Smooth muscle cell (in vitro differentiated cells): ENCODE results near the gene SETBP1. TPM values are rescaled to one million over a fixed set of nuclear protein-coding genes. Genes with fewer than 3 reads are reported as not detected.

Experiments used
- DNase-seq: peaks from one replicate; lab custom pipeline; 2025; ENCODE audit not compliant: unreplicated experiment; lab: John Stamatoyannopoulos, UW
- H2AFZ ChIP-seq: fragments of 200-600 bp; sonication (generic); 2 replicates; pipeline ENCODE4 v1.6.0; 2016; ENCODE audit warnings: antibody characterized with exemption, low read depth, mild to moderate bottlenecking
- H3F3A ChIP-seq: fragments of 200-600 bp; sonication (generic); 2 replicates; pipeline ENCODE4 v1.6.0; 2017; ENCODE audit warnings: antibody characterized with exemption, low read depth
- H3K27ac ChIP-seq: fragments of 200-600 bp; sonication (generic); 2 replicates; pipeline ENCODE4 v1.5.1; 2016; ENCODE audit warnings: low read depth, mild to moderate bottlenecking
- H3K27me3 ChIP-seq: fragments of 200-600 bp; sonication (generic); 2 replicates; pipeline ENCODE4 v1.6.1; 2016; ENCODE audit warnings: low read depth, mild to moderate bottlenecking
- H3K36me3 ChIP-seq: fragments of 200-600 bp; sonication (generic); 2 replicates; pipeline ENCODE4 v1.5.1; 2016; ENCODE audit warnings: low read depth
- H3K4me1 ChIP-seq: fragments of 200-600 bp; sonication (generic); 2 replicates; pipeline ENCODE4 v1.5.1; 2016; ENCODE audit warnings: low read depth
- H3K4me2 ChIP-seq: fragments of 200-600 bp; sonication (generic); 2 replicates; pipeline ENCODE4 v1.6.0; 2016; ENCODE audit warnings: mild to moderate bottlenecking
- H3K4me3 ChIP-seq: fragments of 200-600 bp; sonication (generic); 2 replicates; pipeline ENCODE4 v1.5.1; 2016; ENCODE audit warnings: mild to moderate bottlenecking
- H3K79me2 ChIP-seq: fragments of 200-600 bp; sonication (generic); 2 replicates; pipeline ENCODE4 v1.6.0; 2016; ENCODE audit warnings: low read depth, mild to moderate bottlenecking
- H3K9ac ChIP-seq: fragments of 200-600 bp; sonication (generic); 2 replicates; pipeline ENCODE4 v1.6.0; 2016; ENCODE audit warnings: low read depth
- H3K9me3 ChIP-seq: fragments of 200-600 bp; sonication (generic); replicated peaks from 2 replicates; pipeline ENCODE4 v1.5.1; 2016; ENCODE audit warnings: low read depth
- H4K20me1 ChIP-seq: fragments of 200-600 bp; sonication (generic); 2 replicates; pipeline ENCODE4 v1.6.0; 2016; ENCODE audit warnings: low read depth
- WGBS: methylation state at CpG from one replicate; pipeline ENCODE4 v1.1.7; 2016; ENCODE audit warnings: low lambda C conversion rate; 5-methylcytosine and 5-hydroxymethylcytosine counted together
- polyA plus RNA-seq: library from polyadenylated mRNA; unstranded; fragments of >200 nt; fragmentation: Nextera tagmentation; extraction: Ambion mirVana; gene quantifications from 2 replicates; pipeline ENCODE4 v1.2.1, GENCODE V29; 2016
- total RNA-seq: library from RNA; depleted of rRNA; stranded (reverse); fragments of >200 nt; gene quantifications from 2 replicates; pipeline ENCODE4 v1.2.3, GENCODE V29; 2014
- TF ChIP-seq, protein P1 (sequence below): fragments of 200-600 bp; sonication (generic); IDR thresholded peaks from 2 replicates; pipeline ENCODE4 v1.5.1; 2017; ENCODE audit warnings: borderline replicate concordance, mild to moderate bottlenecking, antibody characterized with exemption; ENCODE audit not compliant: insufficient read depth, poor library complexity, severe bottlenecking

SETBP1 gene
- total and polyA plus RNA-seq, 2 experiments from 2014 or later = 6.1 to 17.7 TPM

DNA sequence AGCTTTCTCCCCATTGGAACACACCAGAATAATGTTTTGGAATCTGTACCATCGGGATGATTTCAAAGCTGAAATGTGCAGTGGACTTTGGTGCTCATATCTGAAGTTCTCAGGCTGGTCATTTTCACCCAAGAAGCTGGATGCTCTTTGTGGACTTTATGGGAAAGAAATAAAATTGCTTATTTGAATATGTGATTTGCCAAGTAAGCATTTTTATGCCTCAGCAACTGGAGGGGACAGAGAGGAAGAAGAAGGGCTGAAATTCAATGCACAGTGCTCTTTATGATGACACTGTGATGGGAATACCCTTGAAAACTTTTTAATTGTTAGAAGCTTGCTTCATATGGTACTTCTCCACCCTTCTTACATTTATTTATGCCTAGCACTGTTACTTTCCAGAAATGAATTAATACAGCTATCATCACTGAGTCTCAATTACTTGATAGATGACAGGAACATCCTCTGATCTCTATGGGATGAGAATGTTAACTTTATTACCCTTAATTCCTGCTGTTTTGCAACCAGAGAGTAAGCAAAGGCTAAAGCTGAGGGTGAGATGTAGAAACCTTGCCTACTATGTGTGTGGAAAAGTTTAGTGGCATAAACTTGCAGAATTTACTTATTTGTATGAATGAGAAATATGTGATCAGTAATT, 23.6 kb downstream of the SETBP1 start:
- H3K27ac ChIP-seq = no peak overlapping the region
- H3K9me3 ChIP-seq = no peaks in the 10 kb centered on the region
- DNase-seq = no peak
- TF ChIP-seq, protein P1, sequence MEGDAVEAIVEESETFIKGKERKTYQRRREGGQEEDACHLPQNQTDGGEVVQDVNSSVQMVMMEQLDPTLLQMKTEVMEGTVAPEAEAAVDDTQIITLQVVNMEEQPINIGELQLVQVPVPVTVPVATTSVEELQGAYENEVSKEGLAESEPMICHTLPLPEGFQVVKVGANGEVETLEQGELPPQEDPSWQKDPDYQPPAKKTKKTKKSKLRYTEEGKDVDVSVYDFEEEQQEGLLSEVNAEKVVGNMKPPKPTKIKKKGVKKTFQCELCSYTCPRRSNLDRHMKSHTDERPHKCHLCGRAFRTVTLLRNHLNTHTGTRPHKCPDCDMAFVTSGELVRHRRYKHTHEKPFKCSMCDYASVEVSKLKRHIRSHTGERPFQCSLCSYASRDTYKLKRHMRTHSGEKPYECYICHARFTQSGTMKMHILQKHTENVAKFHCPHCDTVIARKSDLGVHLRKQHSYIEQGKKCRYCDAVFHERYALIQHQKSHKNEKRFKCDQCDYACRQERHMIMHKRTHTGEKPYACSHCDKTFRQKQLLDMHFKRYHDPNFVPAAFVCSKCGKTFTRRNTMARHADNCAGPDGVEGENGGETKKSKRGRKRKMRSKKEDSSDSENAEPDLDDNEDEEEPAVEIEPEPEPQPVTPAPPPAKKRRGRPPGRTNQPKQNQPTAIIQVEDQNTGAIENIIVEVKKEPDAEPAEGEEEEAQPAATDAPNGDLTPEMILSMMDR = no peak
- 100% methylated on average over 1 of the region's 1 CpG for WGBS
- H3K4me3 ChIP-seq = no peak overlapping the region
- peaks cover 5% of the 10 kb centered on the region for H3F3A ChIP-seq
- no peak overlapping the region for H2AFZ ChIP-seq
- peaks cover 22% of the 10 kb centered on the region for H3K4me1 ChIP-seq
- H3K4me2 ChIP-seq = no peak overlapping the region
- H3K27me3 ChIP-seq = no peaks in the 10 kb centered on the region
- H3K9ac ChIP-seq = no peak overlapping the region
- H4K20me1 ChIP-seq = peaks cover 16% of the 10 kb centered on the region
- no peaks in the 10 kb centered on the region for H3K36me3 ChIP-seq
- peaks cover 35% of the 10 kb centered on the region for H3K79me2 ChIP-seq

DNA sequence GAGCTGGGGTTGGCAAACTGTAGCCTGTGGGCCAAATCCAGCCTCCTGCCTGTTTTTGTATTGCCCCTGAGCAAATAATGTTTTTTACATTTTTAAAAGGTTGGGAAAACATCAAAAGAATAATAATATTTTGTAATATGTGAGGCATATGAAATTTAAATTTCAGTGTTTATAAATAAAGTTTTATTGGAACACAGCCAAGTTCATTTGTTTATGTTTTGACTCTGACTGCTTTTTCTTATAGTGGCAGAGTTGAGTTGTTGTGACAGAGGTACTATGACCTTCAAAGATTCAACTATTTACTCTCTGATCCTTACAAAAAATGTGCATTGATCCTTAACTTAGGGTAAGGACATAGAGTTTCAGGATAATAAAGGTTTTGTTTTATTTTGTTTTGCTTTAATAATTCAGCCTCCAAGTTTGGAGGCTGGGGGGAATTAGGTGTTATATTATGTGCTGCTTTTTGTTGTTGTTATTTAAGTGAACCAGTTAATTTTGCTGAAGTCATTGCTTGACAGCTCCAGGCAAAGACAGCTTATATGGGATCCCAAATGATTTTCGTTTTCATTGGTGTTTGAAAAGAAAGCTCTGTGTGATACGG, 24.5 kb downstream of the SETBP1 start:
- Histone ChIP-seq H3K9ac (no peak overlapping the region), H3K79me2 (peaks cover 34% of the 10 kb centered on the region), H3K4me1 (peaks cover 23% of the 10 kb centered on the region), H3K36me3 (no peaks in the 10 kb centered on the region), H3K27ac (no peak overlapping the region), H4K20me1 (peaks cover 19% of the 10 kb centered on the region), H3K4me2 (no peak overlapping the region), H2AFZ (no peak overlapping the region), H3F3A (peaks cover 5% of the 10 kb centered on the region), H3K4me3 (no peak overlapping the region), H3K27me3 (no peaks in the 10 kb centered on the region), H3K9me3 (no peaks in the 10 kb centered on the region)
- TF ChIP-seq, protein P1 = no peak
- DNase-seq = no peak
- WGBS = 93% methylated on average over 2 of the region's 2 CpGs

DNA sequence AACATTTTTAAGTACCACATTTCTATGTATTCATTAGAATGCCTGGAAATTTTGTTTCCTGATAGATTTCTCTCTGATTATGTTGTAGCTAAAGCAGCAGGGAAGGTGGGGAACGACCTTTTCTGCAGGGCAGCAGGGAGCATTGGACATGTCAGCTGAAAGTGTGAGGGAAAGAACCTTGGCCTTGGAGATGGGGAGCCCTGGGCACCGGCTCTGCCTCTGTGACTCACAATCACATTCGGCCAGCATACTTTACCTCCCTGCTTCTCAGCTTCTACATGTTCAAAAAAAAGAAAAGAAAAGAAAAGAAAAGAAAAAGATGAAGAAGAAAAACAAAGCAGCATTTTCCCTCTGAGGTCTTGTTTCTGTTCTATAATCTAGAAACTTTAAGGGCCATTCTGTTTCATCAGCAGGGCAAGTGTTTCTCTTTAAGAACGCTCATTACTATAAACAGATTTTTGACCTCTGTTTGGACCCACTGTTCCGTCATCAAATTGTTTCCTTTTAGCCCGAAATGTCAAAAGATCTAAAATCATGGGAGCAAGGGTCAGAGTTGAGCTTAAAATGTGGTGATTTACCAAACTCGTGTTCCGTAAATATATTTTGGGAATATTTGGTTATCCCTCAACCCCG, 27.9 kb downstream of the SETBP1 start:
- no peak overlapping the region for H3K4me3 ChIP-seq
- DNase-seq = no peak
- peak overlapping the region; percentile 73 for H3K4me2 ChIP-seq
- H4K20me1 ChIP-seq = peaks cover 19% of the 10 kb centered on the region
- H3F3A ChIP-seq = peaks cover 5% of the 10 kb centered on the region
- H3K79me2 ChIP-seq = peaks cover 31% of the 10 kb centered on the region
- H3K27ac ChIP-seq = no peak overlapping the region
- no peak overlapping the region for H2AFZ ChIP-seq
- H3K36me3 ChIP-seq = peaks cover 4% of the 10 kb centered on the region
- no peaks in the 10 kb centered on the region for H3K9me3 ChIP-seq
- H3K9ac ChIP-seq = no peak overlapping the region
- H3K27me3 ChIP-seq = no peaks in the 10 kb centered on the region
- peaks cover 20% of the 10 kb centered on the region for H3K4me1 ChIP-seq
- WGBS = 69% methylated on average over 9 of the region's 9 CpGs
- TF ChIP-seq, protein P1 = no peak
